ENCODE data around the gene CACHD1.

- TF ChIP-seq CTCF (IDR thresholded peaks at IDR 0.05 in 8 of 11, conservative IDR thresholded peaks at IDR 0.05 in 3 of 11) (no peak), POLR2AphosphoS5 (IDR thresholded peaks at IDR 0.05) (no peak)
Measured at GRCh38 chr1:64480999-64481772, 11.3 kb downstream of the CACHD1 start.
